ENCODE results near the gene ACVRL1. TPM values are rescaled to one million over a fixed set of nuclear protein-coding genes. Genes with fewer than 3 reads are reported as not detected.
A peak's percentile ranks its signal among the peaks of the same experiment; 100 is the strongest.

Gene ACVRL1
- total and polyA plus RNA-seq, 9 of the 15 experiments (the other 6 are each of a cell fraction or from before 2014, with no cell fraction given) = 0.07 to 1.4 (median 0.30) TPM

- peak in 1 of 2 experiments; percentile 100; a peak in 2 of 4 replicates for TF ChIP-seq ZNF318 (IDR thresholded peaks at IDR 0.05; ENCODE audit: borderline replicate concordance in 1 of 2, low read depth in 1 of 2)
- TF ChIP-seq GTF2B (IDR thresholded peaks at IDR 0.05; ENCODE audit: extremely low read depth, insufficient read length) = no peak
- peak; percentile 41; the same call in 1 of the 2 replicates for TF ChIP-seq AFF4 (CRISPR knock-in tag; IDR thresholded peaks at IDR 0.05)
- TF ChIP-seq CHAMP1 (IDR thresholded peaks at IDR 0.05) = peak; percentile 88
- TF ChIP-seq CBX3 (IDR thresholded peaks at IDR 0.05; ENCODE audit: borderline replicate concordance in 1 of 2, low read length in 2 of 2) = peak in 1 of 2 experiments; percentile 51; a peak in 1 of 3 replicates
- no peak for TF ChIP-seq SRSF3 (IDR thresholded peaks at IDR 0.05; ENCODE audit: insufficient read depth, low read length)
- no peak for TF ChIP-seq NELFE (IDR thresholded peaks at IDR 0.05; ENCODE audit: insufficient read depth, insufficient read length)
- peak; percentile 96 for TF ChIP-seq MYBL2 (IDR thresholded peaks at IDR 0.05; ENCODE audit: low read depth)
- TF ChIP-seq MYBL2 (CRISPR knock-in tag; IDR thresholded peaks at IDR 0.05; ENCODE audit: borderline replicate concordance) = no peak
These were observed 22.6 kb upstream of the ACVRL1 start (continued) for GRCh38 chr12:51884676-51885229.
